WTC11 (cell line): ENCODE data around the gene AKR1A1.

Source experiments
- ATF3 ChIP-seq: sonication (generic); formaldehyde crosslinking; conservative IDR thresholded peaks from 2 replicates; pipeline ENCODE4 v1.8.1; 2022; ENCODE audit warnings: mild to moderate bottlenecking, missing genetic modification reagents
- ATF6 ChIP-seq: sonication (generic); formaldehyde crosslinking; IDR thresholded peaks from 2 replicates; pipeline ENCODE4 v1.8.1; 2023; ENCODE audit warnings: mild to moderate bottlenecking, missing genetic modification reagents
- CBFB ChIP-seq: sonication (generic); formaldehyde crosslinking; IDR thresholded peaks from 2 replicates; pipeline ENCODE4 v1.8.1; 2022; ENCODE audit warnings: mild to moderate bottlenecking, low read depth, missing genetic modification reagents
- CTCF ChIP-seq: fragments of 200-600 bp; IDR thresholded peaks from 2 replicates; pipeline ENCODE4 v1.8.0; 2022; ENCODE audit warnings: antibody characterized with exemption
- E2F4 ChIP-seq: sonication (generic); formaldehyde crosslinking; IDR thresholded peaks from 2 replicates; pipeline ENCODE4 v1.8.1; 2022; ENCODE audit warnings: low read depth, mild to moderate bottlenecking, moderate library complexity, missing genetic modification reagents, borderline replicate concordance
- E2F5 ChIP-seq: sonication (generic); formaldehyde crosslinking; IDR thresholded peaks from 2 replicates; pipeline ENCODE4 v1.8.1; 2022; ENCODE audit warnings: mild to moderate bottlenecking, moderate library complexity, missing genetic modification reagents
- ELF4 ChIP-seq: sonication (generic); formaldehyde crosslinking; IDR thresholded peaks from 2 replicates; pipeline ENCODE4 v1.8.1; 2022; ENCODE audit warnings: low read depth, mild to moderate bottlenecking, moderate library complexity, missing genetic modification reagents
- JUN ChIP-seq: sonication (generic); formaldehyde crosslinking; IDR thresholded peaks from 2 replicates; pipeline ENCODE4 v1.8.0; 2023; ENCODE audit warnings: mild to moderate bottlenecking, missing genetic modification reagents
- KAT7 ChIP-seq: sonication (generic); formaldehyde crosslinking; IDR thresholded peaks from 2 replicates; pipeline ENCODE4 v1.8.1; 2023; ENCODE audit warnings: missing genetic modification reagents, mild to moderate bottlenecking, borderline replicate concordance
- ZNF138 ChIP-seq: sonication (generic); formaldehyde crosslinking; conservative IDR thresholded peaks from 2 replicates; pipeline ENCODE4 v1.8.1; 2022; ENCODE audit warnings: mild to moderate bottlenecking, moderate library complexity, missing genetic modification reagents
- ZNF219 ChIP-seq: sonication (generic); formaldehyde crosslinking; IDR thresholded peaks from 2 replicates; pipeline ENCODE4 v1.8.0; 2023; ENCODE audit warnings: missing genetic modification reagents, mild to moderate bottlenecking, borderline replicate concordance
- ZNF317 ChIP-seq: sonication (generic); formaldehyde crosslinking; IDR thresholded peaks from 2 replicates; pipeline ENCODE4 v1.8.1; 2023; ENCODE audit warnings: low read depth, mild to moderate bottlenecking, moderate library complexity, missing genetic modification reagents, borderline replicate concordance

GRCh38 chr1:45557422-45557944 is 6.9 kb downstream of the AKR1A1 start:
- TF ChIP-seq CTCF = no peak
- no peak for TF ChIP-seq ELF4 (CRISPR knock-in tag)
- no peak for TF ChIP-seq E2F4 (CRISPR knock-in tag)
- no peak for TF ChIP-seq ZNF317 (CRISPR knock-in tag)
- TF ChIP-seq JUN (CRISPR knock-in tag) = no peak
- TF ChIP-seq ATF6 (CRISPR knock-in tag) = no peak
- TF ChIP-seq KAT7 (CRISPR knock-in tag) = no peak
- no peak for TF ChIP-seq ZNF138 (CRISPR knock-in tag)
- no peak for TF ChIP-seq E2F5
- TF ChIP-seq ZNF219 (CRISPR knock-in tag) = no peak
- TF ChIP-seq ATF3 (CRISPR knock-in tag) = no peak
- TF ChIP-seq CBFB (CRISPR knock-in tag) = no peak
